Mesodermal cell (in vitro differentiated cells): ENCODE measurements around the gene CELF2.

Experiments used
- H3K27ac ChIP-seq: 2 replicates; pipeline ENCODE4 v1.7.0; 2013; ENCODE audit warnings: mild to moderate bottlenecking, low read depth, low read length, moderate library complexity; ENCODE audit not compliant: severe bottlenecking
- H3K36me3 ChIP-seq: 2 replicates; pipeline ENCODE4 v1.7.1; 2013; ENCODE audit warnings: mild to moderate bottlenecking, low read length, moderate library complexity; ENCODE audit not compliant: control insufficient read depth, insufficient read depth
- H3K4me1 ChIP-seq: one replicate; pipeline ENCODE4 v1.7.1; 2013; ENCODE audit warnings: mild to moderate bottlenecking, low read length; ENCODE audit not compliant: insufficient read depth, control insufficient read depth, poor library complexity, severe bottlenecking
- H3K4me3 ChIP-seq: 2 replicates; pipeline ENCODE4 v1.7.0; 2013; ENCODE audit warnings: low read length, control low read depth, mild to moderate bottlenecking; ENCODE audit not compliant: insufficient read depth, poor library complexity, severe bottlenecking; ENCODE audit errors: extremely low read depth
- H3K9me3 ChIP-seq: 2 replicates; pipeline ENCODE4 v1.7.1; 2013; ENCODE audit warnings: mild to moderate bottlenecking, low read length, moderate library complexity; ENCODE audit not compliant: control insufficient read depth
- WGBS, 2 experiments: methylation state at CpG; one replicate each; pipeline ENCODE4 v1.1.5; 2013; ENCODE audit warnings: missing lambda C conversion rate in 2 of 2; ENCODE audit not compliant: insufficient coverage in 2 of 2; 5-methylcytosine and 5-hydroxymethylcytosine counted together

The CELF2 gene

DNA sequence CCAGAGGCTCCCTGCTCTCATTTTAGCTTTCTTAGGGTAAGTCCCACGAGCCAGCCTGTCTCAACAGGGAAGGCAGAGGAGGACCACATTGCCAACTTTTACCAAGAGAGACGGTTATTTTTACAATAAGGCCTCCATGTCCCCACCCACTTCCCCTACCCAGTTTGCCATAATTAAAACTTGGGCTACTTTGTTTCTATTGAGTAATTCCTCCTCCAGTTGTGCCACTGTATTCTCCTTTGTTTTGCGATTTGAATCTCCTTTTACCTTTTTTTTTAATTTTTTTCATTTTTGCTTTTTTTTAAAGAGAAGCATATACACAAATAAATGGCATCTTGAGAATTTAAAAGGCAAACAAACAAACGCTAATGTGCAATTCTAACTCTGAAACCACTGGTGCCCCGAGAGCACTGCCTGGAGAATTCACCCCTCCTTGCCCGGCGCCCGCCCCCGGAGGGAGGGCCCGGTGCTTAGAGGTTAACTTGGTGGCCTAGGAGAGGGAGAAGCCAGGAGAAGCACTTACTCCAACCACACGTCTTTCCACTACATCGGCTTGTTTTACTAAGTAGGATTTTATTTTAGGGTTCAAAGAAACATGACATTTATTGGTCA is 311.5 kb downstream of the CELF2 start:
- Histone ChIP-seq H3K27ac (peak overlapping the region; percentile 30), H3K36me3 (no peaks in the 10 kb centered on the region)

DNA sequence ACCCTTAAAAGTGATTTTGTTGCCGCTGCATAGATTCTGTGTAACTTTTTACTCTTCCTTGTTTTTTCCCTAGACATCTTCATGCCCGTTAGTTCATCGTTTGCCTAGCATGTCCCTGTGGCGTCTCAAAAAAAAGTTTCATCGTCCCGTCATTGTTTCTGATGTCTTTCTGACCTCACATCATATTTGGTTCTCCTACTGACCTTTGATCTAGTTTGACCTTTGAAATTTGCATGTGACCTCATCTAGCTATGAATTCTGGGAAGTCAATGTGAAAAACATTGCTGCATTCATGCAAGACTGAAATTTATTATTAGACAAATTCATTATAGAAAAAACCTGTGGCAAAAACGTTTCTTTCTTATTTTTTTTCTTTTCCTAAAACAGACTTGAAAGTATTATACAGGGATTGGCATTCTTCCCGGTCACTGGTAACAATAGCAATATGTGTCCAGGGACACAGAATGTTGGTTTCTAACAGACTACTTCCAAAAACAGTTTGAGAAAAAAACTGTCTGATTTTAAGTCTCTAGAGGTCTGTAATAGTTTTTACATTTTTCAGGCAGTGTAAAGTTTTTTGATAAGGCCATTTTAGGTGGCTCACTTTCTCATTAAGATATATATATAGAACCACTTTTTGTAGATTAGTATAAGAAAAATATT is 312.8 kb downstream of the CELF2 start:
- Histone ChIP-seq H3K4me3 (no peak overlapping the region), H3K36me3 (no peaks in the 10 kb centered on the region), H3K9me3 (no peaks in the 10 kb centered on the region), H3K4me1 (peaks cover 57% of the 10 kb centered on the region), H3K27ac (no peak overlapping the region)
- whole genome bisulfite sequencing, 2 experiments: 93 to 100% methylated on average over 6 to 7 of the region's 8 CpGs

More for the DNA sequence above, 311.5 kb downstream of the CELF2 start:
- H3K4me1 ChIP-seq: peaks cover 53% of the 10 kb centered on the region
- H3K9me3 ChIP-seq: no peaks in the 10 kb centered on the region
- WGBS, 2 experiments: 70 to 85% methylated on average over 2 to 7 of the region's 12 CpGs
- H3K4me3 ChIP-seq: no peak overlapping the region

DNA sequence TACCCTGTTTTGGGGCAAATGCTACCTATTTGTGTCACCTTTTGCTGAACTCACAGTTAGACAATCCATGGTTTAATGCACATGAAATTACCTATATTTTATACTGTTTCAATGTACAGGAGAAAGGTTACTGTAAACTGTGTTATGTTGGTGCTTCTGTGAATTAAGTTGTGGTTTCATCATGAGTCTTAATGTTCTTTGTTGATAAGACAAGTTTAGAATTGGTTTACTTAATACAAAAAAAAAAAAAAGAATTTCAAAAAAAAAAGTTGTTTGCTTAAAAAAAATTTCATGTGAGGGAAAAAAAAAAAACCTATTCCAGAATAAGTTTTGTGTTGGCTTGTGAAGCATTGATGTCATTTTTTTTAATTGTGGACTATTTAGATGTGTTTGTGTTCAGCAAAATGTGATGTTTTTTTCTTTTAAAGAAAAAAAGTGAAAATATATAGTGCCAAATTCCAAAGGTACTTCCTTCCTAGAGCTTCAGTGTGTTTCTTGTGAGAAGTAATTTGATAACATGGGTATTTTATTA is 313.4 kb downstream of the CELF2 start:
- Histone ChIP-seq H3K36me3 (no peaks in the 10 kb centered on the region), H3K4me1 (peaks cover 58% of the 10 kb centered on the region), H3K9me3 (no peaks in the 10 kb centered on the region), H3K27ac (no peak overlapping the region), H3K4me3 (no peak overlapping the region)

DNA sequence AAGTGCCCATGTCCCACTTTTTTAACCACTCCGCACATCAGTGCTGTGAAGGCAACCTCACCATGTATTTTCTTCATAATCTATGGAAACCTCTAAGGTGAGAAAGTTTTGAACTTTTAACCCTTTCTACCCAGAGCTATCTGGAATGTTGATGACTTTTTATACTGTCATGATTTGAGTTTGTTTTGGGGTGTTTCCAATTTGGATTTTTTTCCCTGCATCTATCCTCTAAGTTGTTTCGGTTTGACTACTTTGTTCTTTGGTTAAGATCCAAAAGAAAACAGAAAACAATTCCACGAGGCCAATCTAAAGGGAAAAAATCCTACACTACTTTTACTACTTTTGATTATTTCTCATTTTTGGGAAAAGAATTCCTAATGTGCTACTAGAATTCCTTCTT is 314.1 kb downstream of the CELF2 start:
- no CpG with 5 or more reads among the region's 3 CpGs for WGBS, 2 experiments
- Histone ChIP-seq H3K4me3 (no peak overlapping the region), H3K9me3 (no peaks in the 10 kb centered on the region), H3K4me1 (peaks cover 58% of the 10 kb centered on the region), H3K36me3 (no peaks in the 10 kb centered on the region), H3K27ac (no peak overlapping the region)

DNA sequence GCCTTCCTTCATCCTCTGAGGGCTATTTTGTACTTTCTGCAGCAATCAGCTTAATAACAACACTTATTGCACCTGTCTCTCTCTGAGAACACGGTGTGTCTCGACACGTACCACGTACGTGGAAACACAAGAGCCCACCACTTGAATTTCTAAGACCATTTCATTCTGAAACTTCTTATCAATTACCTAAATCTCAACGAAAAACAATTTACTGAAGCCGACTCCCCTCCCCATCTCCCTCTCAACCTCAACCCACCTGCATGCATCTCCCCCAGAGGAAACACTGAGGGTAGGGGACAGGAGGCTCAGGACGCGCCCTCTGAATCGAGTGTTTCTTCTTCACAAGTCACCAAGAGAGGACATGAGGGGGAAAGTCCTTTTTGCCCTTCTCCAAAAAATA is 315.2 kb downstream of the CELF2 start:
- WGBS, 2 experiments: 89 to 93% methylated on average over 5 to 6 of the region's 10 CpGs

DNA sequence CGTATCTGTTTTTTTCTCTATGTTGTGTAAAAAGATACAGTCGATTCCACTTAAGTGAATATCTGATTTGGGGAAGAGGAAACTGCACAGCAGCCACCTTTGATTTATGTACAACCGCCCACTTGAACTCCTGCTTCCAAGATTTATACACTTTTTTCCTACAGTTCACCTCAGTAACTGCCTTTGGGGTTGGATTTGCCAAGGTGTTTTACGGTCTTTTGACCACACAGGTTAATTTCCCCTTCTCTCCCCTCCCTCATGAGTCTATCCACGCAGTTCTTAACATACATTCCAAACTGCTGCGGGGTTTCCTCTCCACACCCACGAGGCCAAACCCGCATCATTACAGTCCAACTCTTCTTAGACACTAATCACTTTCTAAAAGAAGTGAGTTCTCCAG is 316.8 kb downstream of the CELF2 start:
- WGBS, 2 experiments: 89 to 90% methylated on average over 3 of the region's 8 CpGs
- Histone ChIP-seq H3K4me1 (peaks cover 60% of the 10 kb centered on the region), H3K9me3 (no peaks in the 10 kb centered on the region), H3K27ac (peak overlapping the region; percentile 73), H3K4me3 (no peak overlapping the region), H3K36me3 (no peaks in the 10 kb centered on the region)

More for the DNA sequence above, 315.2 kb downstream of the CELF2 start:
- H3K27ac ChIP-seq: no peak overlapping the region
- H3K9me3 ChIP-seq: no peaks in the 10 kb centered on the region
- H3K4me3 ChIP-seq: no peak overlapping the region
- H3K36me3 ChIP-seq: no peaks in the 10 kb centered on the region
- peaks cover 60% of the 10 kb centered on the region for H3K4me1 ChIP-seq

DNA sequence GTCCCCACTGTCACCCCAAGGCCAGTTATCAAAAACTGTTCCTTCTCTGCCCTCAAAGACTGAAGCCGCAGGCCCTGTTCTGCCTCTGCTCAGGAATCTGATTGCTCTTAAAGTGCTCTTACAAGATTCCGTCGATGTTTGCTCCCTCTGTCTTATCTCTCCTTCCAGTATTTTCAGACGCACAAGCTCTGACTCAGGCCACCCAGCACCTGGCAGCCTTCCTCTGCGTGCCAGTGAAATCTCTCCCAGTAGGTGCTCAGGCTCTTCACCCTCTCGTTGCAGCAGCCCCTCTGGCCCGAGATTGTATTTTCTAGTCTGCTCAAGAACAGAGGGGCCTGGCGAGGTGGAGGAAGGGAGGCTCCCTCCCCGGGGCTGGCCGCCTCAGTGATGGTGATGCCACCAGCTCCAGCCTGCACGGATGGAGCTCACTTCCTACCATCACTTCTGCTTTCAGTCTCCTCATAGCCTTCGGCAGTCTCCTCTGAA is 317.5 kb downstream of the CELF2 start:
- no peaks in the 10 kb centered on the region for H3K9me3 ChIP-seq
- H3K36me3 ChIP-seq: no peaks in the 10 kb centered on the region
- H3K4me1 ChIP-seq: peaks cover 61% of the 10 kb centered on the region
- no peak overlapping the region for H3K4me3 ChIP-seq
- WGBS, 2 experiments: 72 to 78% methylated on average over 5 to 10 of the region's 12 CpGs
- peak overlapping the region; percentile 73 for H3K27ac ChIP-seq

DNA sequence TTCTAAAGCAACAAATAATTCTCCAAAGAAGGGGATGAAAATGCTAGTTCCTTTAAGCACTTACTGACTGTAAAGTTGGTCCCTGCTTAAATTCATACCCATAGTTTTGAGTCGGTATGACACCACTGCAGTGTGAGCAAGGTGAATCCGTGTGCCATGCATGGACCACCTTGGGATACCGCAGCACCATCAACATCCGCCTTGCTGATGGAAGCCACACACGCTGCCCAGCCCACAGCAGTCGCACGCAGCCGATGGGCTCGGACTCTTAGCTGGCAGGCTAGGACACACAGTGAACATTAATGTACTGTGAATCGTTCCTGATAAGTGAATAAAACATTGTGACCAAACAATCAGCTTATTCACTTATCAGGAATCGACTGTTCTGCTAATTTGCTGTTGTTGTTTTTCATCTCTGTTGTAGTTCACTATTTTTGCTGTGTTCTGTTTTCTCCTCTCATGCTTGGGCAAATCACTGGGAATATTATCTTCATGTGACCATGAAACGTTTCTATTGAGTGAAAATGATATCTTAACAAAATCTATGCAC is 318.3 kb downstream of the CELF2 start:
- WGBS, 2 experiments: 92 to 98% methylated on average over 10 to 11 of the region's 12 CpGs
- Histone ChIP-seq H3K27ac (peak overlapping the region; percentile 72), H3K4me1 (peaks cover 61% of the 10 kb centered on the region)

DNA sequence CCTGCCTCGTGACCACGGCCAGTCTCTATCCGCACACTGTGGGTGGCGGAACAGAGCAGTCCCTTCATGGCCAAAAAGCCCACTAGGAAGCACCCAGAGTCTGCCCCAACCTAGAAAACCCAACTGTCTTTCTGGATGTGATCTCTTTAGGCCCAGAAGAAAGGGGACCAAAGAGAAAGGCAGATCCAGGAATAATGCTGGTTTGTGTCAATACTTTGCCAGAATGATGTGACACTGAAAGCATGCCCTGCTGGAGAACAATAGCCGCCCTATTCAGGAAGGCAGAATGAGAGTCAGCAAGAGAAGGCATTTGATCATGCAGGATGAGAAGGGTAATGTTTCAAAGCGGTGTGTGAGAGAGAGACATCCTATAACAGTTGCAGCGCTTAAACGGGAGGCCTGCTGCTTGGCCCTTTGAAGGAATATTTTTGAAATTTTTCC is 319.1 kb downstream of the CELF2 start:
- H3K4me3 ChIP-seq: no peak overlapping the region
- H3K27ac ChIP-seq: peak overlapping the region; percentile 72
- H3K9me3 ChIP-seq: no peaks in the 10 kb centered on the region
- H3K4me1 ChIP-seq: peaks cover 61% of the 10 kb centered on the region
- H3K36me3 ChIP-seq: no peaks in the 10 kb centered on the region
- 57 to 65% methylated on average over 5 to 8 of the region's 8 CpGs for WGBS, 2 experiments

More for the DNA sequence above, 318.3 kb downstream of the CELF2 start:
- Histone ChIP-seq H3K9me3 (no peaks in the 10 kb centered on the region), H3K36me3 (no peaks in the 10 kb centered on the region), H3K4me3 (no peak overlapping the region)

DNA sequence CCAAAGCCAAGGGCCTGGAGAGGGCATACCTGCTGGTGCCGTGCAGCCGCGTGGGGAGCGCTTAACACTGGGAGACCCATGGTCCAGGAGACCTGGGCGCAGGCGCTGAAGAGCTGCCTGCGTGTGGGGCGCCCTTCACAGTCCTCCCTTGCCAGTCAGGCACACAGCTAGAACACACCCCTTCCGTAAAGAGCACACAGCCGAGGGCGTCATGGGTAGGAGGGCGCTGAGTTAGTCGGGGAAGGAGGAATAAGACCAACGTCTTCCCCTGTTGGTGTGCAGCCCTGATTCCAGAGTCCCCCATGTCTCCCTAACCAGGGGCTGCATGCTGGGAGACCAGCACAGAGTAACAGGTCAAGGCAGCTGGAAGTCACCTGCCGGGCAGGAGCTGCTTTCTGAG is 319.8 kb downstream of the CELF2 start:
- no peak overlapping the region for H3K4me3 ChIP-seq
- 94 to 95% methylated on average over 6 to 9 of the region's 15 CpGs for WGBS, 2 experiments
- H3K27ac ChIP-seq: peak overlapping the region; percentile 72
- no peaks in the 10 kb centered on the region for H3K36me3 ChIP-seq
- peaks cover 61% of the 10 kb centered on the region for H3K4me1 ChIP-seq
- no peaks in the 10 kb centered on the region for H3K9me3 ChIP-seq
